Natural killer cell (primary cell): Measurements from ENCODE around the gene LRR1. TPM values are rescaled to one million over a fixed set of nuclear protein-coding genes. Genes with fewer than 3 reads are reported as not detected.

Experiments used
- ATAC-seq, 3 donors: fragments of 150-1000 bp in 2 of 3; fragments of 200-7000 bp in 1 of 3; cut with Tn5 transposase; 1 replicate in 1 of 3; 2 replicates in 2 of 3; pipeline ENCODE4 v1.10.0; 2021; ENCODE audit warnings: mild to moderate bottlenecking in 2 of 3, moderate library complexity in 2 of 3
- DNase-seq, 2 donors: peaks; one replicate each; pipeline versions ENCODE4 v3.0.0 to v3.0.0-alpha.2; 2013 to 2021; ENCODE audit warnings: mixed read lengths in 1 of 2
- H3K27ac ChIP-seq: one replicate; pipeline ENCODE4 v1.5.1; 2013; ENCODE audit warnings: mild to moderate bottlenecking, low read length
- H3K27me3 ChIP-seq: one replicate; pipeline ENCODE4 v1.6.1; 2013; ENCODE audit warnings: low read length; ENCODE audit not compliant: control insufficient read depth, insufficient read depth
- H3K36me3 ChIP-seq: one replicate; pipeline ENCODE4 v1.6.1; 2013; ENCODE audit warnings: low read length; ENCODE audit not compliant: control insufficient read depth, insufficient read depth
- H3K4me1 ChIP-seq: one replicate; pipeline ENCODE4 v1.6.1; 2013; ENCODE audit warnings: low read length; ENCODE audit not compliant: control insufficient read depth, insufficient read depth
- H3K4me3 ChIP-seq: one replicate; pipeline ENCODE4 v1.5.1; 2013; ENCODE audit warnings: low read length
- H3K9me3 ChIP-seq: one replicate; pipeline ENCODE4 v1.6.1; 2013; ENCODE audit warnings: low read length; ENCODE audit not compliant: control insufficient read depth, insufficient read depth
- H3K27ac Mint-ChIP-seq, 2 donors: one replicate each; pipeline ENCODE4 v1.8.0; 2022; ENCODE audit warnings: mild to moderate bottlenecking in 2 of 2, mixed read lengths in 2 of 2, moderate library complexity in 1 of 2
- H3K27me3 Mint-ChIP-seq, 2 donors: one replicate each; pipeline ENCODE4 v1.8.0; 2022; ENCODE audit warnings: low read depth in 2 of 2, mixed read lengths in 2 of 2
- H3K36me3 Mint-ChIP-seq: one replicate; pipeline ENCODE4 v1.8.0; 2022; ENCODE audit warnings: mixed read lengths
- H3K4me1 Mint-ChIP-seq, 2 donors: one replicate each; pipeline ENCODE4 v1.8.0; 2022; ENCODE audit warnings: mixed read lengths in 2 of 2
- H3K4me3 Mint-ChIP-seq: one replicate; pipeline ENCODE4 v1.8.0; 2022; ENCODE audit warnings: mild to moderate bottlenecking, moderate library complexity, mixed read lengths
- H3K9me3 Mint-ChIP-seq, 2 donors: one replicate each; pipeline ENCODE4 v1.8.0; 2022; ENCODE audit warnings: mixed read lengths in 2 of 2
- CTCF ChIP-seq: fragments of 200-600 bp; IDR thresholded peaks from one replicate; pipeline ENCODE4 v1.8.0; 2022; ENCODE audit warnings: antibody characterized with exemption
- WGBS: methylation state at CpG from one replicate; pipeline ENCODE4 v1.1.7; 2013; ENCODE audit warnings: missing lambda C conversion rate; ENCODE audit not compliant: insufficient coverage; 5-methylcytosine and 5-hydroxymethylcytosine counted together
- intact Hi-C: fragments of 100-400 bp; cut with micrococcal nuclease; formaldehyde crosslinking; loops from one replicate; pipeline ENCODE4 v1.14.2; 2022
- total RNA-seq, 4 donors: library from RNA; stranded (reverse); fragments of 120-200 nt in 1 of 4; gene quantifications; one replicate each; pipeline versions ENCODE4 v1.2.3 to v1.2.4, GENCODE V29; 2013 to 2022

The LRR1 gene
- total RNA-seq, 3 donors from 2014 or later (not counting 1 experiment from before 2014, with no cell fraction given): 8.1 to 11.7 (median 8.7) TPM

- peaks cover 19% of the 10 kb centered on the region for H3K4me1 ChIP-seq
- DNase-seq (peak; percentile 39 to 87), ATAC-seq (peak; percentile 43 to 69 (median 47))
- intact Hi-C loops: loop anchor here (1.0 to 10.0 kb wide), 4 partner anchors 11 to 778 kb away; partner anchors contain the start of genes LRR1, MGAT2 and RPL36AL
- TF ChIP-seq CTCF: peak; percentile 100
- no peaks in the 10 kb centered on the region for H3K9me3 ChIP-seq
- peak overlapping the region; percentile 87 for H3K4me3 ChIP-seq
- Mint-ChIP-seq H3K4me3 (peak overlapping the region; percentile 98), H3K27ac (peak overlapping the region; percentile 98 to 99), H3K36me3 (no peaks in the 10 kb centered on the region), H3K9me3 (no peaks in the 10 kb centered on the region), H3K27me3 (no peaks in the 10 kb centered on the region), H3K4me1 (peaks cover 36 to 45% of the 10 kb centered on the region in 2 donors)
- no peaks in the 10 kb centered on the region for H3K27me3 ChIP-seq
- peak overlapping the region; percentile 96 for H3K27ac ChIP-seq
- peaks cover 26% of the 10 kb centered on the region for H3K36me3 ChIP-seq
- 8% methylated on average over 5 of the region's 21 CpGs for WGBS
Measured at GRCh38 chr14:49586673-49587460, 11.9 kb upstream of the LRR1 start.

- intact Hi-C loops: loop anchor here (10.0 kb wide), 1 partner anchor 775 kb away; no protein-coding TSS in a partner anchor
- Histone ChIP-seq H3K9me3 (no peaks in the 10 kb centered on the region), H3K36me3 (peaks cover under 1% of the 10 kb centered on the region), H3K4me3 (no peak overlapping the region), H3K27ac (no peak overlapping the region), H3K27me3 (no peaks in the 10 kb centered on the region), H3K4me1 (peaks cover 12% of the 10 kb centered on the region)
- no peak overlapping the region for H3K4me3 Mint-ChIP-seq
- H3K27me3 Mint-ChIP-seq: no peaks in the 10 kb centered on the region
- no peak for ATAC-seq
- DNase-seq: no peak
- 80% methylated on average over 1 of the region's 3 CpGs for WGBS
- no peak for TF ChIP-seq CTCF
- peaks cover 22 to 25% of the 10 kb centered on the region in 2 donors for H3K4me1 Mint-ChIP-seq
- H3K27ac Mint-ChIP-seq: no peak overlapping the region
- no peaks in the 10 kb centered on the region for H3K36me3 Mint-ChIP-seq
- no peaks in the 10 kb centered on the region for H3K9me3 Mint-ChIP-seq
Measured at GRCh38 chr14:49589387-49589786, 9.4 kb upstream of the LRR1 start.

GRCh38 chr14:49593016-49593415 lies 5.7 kb upstream of the LRR1 start:
- Mint-ChIP-seq H3K36me3 (no peaks in the 10 kb centered on the region), H3K9me3 (no peaks in the 10 kb centered on the region)
- ATAC-seq: no peak

More at GRCh38 chr14:49593016-49593415, 5.7 kb upstream of the LRR1 start:
- no peaks in the 10 kb centered on the region for H3K9me3 ChIP-seq
- intact Hi-C loops: no loop called here
- H3K36me3 ChIP-seq: no peaks in the 10 kb centered on the region
- no peak for DNase-seq
- no peak for TF ChIP-seq CTCF
- H3K27me3 ChIP-seq: no peaks in the 10 kb centered on the region
- H3K4me1 ChIP-seq: peaks cover 12% of the 10 kb centered on the region
- H3K27me3 Mint-ChIP-seq: no peaks in the 10 kb centered on the region
- H3K4me3 ChIP-seq: no peak overlapping the region
- no peak overlapping the region for H3K27ac Mint-ChIP-seq
- no peak overlapping the region for H3K27ac ChIP-seq
- H3K4me3 Mint-ChIP-seq: no peak overlapping the region
- WGBS: 100% methylated on average over 1 of the region's 3 CpGs
- peaks cover 4 to 8% of the 10 kb centered on the region in 2 donors for H3K4me1 Mint-ChIP-seq
